NCI-H2029 (cell line): Measurements from ENCODE around the gene DGKI.
A peak's percentile ranks its signal among the peaks of the same experiment; 100 is the strongest.

Source experiments
- DNase-seq: peaks from one replicate; lab custom pipeline; 2025; lab: John Stamatoyannopoulos, UW

Gene DGKI

GRCh38 chr7:137342828-137343261, 503.9 kb downstream of the DGKI start:
- no peak for DNase-seq

- peak; percentile 23 for DNase-seq
Observed at GRCh38 chr7:137342265-137342664, 504.5 kb downstream of the DGKI start.

- DNase-seq = no peak
Observed at GRCh38 chr7:137337902-137338301, 508.9 kb downstream of the DGKI start.

GRCh38 chr7:137335814-137336213, 511.0 kb downstream of the DGKI start:
- no peak for DNase-seq

GRCh38 chr7:137331378-137331777, 515.4 kb downstream of the DGKI start:
- DNase-seq = no peak
